IMR-90 (cell line): ENCODE data around the gene PMIS2. TPM values are rescaled to one million over a fixed set of nuclear protein-coding genes. Genes with fewer than 3 reads are reported as not detected.

Source experiments
- ATAC-seq: fragments of 200-7000 bp; cut with Tn5 transposase; 2 replicates; pipeline ENCODE4 v1.9.1; 2020; ENCODE audit warnings: low read depth, mild to moderate bottlenecking, moderate library complexity
- BruUV-seq: library from RNA; stranded (reverse); fragments of 400-500 nt; replicated peaks from 2 replicates; lab custom pipeline; 2021; lab: Mats Ljungman, UMichigan
- CTCF ChIA-PET: fragments of 300-600 bp; formaldehyde crosslinking; extraction: SDS; loops from one replicate; lab custom pipeline; 2021; ENCODE audit warnings: antibody characterized with exemption; lab: Yijun Ruan, JAX
- POLR2A ChIA-PET: fragments of 300-600 bp; sonication (Branson Sonifier 250); formaldehyde crosslinking; loops from one replicate; lab custom pipeline; 2022; ENCODE audit warnings: antibody characterized with exemption; ENCODE audit not compliant: unreplicated experiment; lab: Charles Lee
- DNase-seq: peaks from one replicate; pipeline ENCODE4 v3.0.0; 2013
- H2AFZ ChIP-seq: replicated peaks from 2 replicates; pipeline ENCODE3; 2013; ENCODE audit warnings: low read length, mild to moderate bottlenecking; ENCODE audit not compliant: poor library complexity
- H2AK5ac ChIP-seq: 2 replicates; pipeline ENCODE4 v1.6.1; 2013; ENCODE audit warnings: low read depth, low read length, inconsistent platforms
- H2AK9ac ChIP-seq: replicated peaks from 2 replicates; pipeline ENCODE3; 2013; ENCODE audit warnings: mild to moderate bottlenecking, low read depth, low read length, moderate library complexity; ENCODE audit not compliant: poor library complexity
- H2BK120ac ChIP-seq: 2 replicates; pipeline ENCODE4 v1.6.1; 2013; ENCODE audit warnings: low read depth, low read length, inconsistent platforms
- H2BK15ac ChIP-seq: 3 replicates; pipeline ENCODE4 v1.6.1; 2013; ENCODE audit warnings: low read depth, low read length, inconsistent platforms
- H2BK20ac ChIP-seq: 2 replicates; pipeline ENCODE4 v1.6.1; 2013; ENCODE audit warnings: low read depth, mild to moderate bottlenecking, inconsistent platforms, low read length, moderate library complexity
- H2BK5ac ChIP-seq: 2 replicates; pipeline ENCODE4 v1.6.1; 2013; ENCODE audit warnings: mild to moderate bottlenecking, low read depth, low read length, inconsistent platforms; ENCODE audit not compliant: poor library complexity, severe bottlenecking
- H3K14ac ChIP-seq: replicated peaks from 2 replicates; pipeline ENCODE4 v1.6.1; 2013; ENCODE audit warnings: low read depth, low read length, inconsistent platforms
- H3K18ac ChIP-seq: 2 replicates; pipeline ENCODE4 v1.6.1; 2013; ENCODE audit warnings: low read depth, low read length, control low read depth
- H3K23ac ChIP-seq: 2 replicates; pipeline ENCODE4 v1.6.1; 2013; ENCODE audit warnings: low read depth, low read length, inconsistent platforms
- H3K27ac ChIP-seq: 2 replicates; pipeline ENCODE4 v1.5.1; 2013; ENCODE audit warnings: mild to moderate bottlenecking, control low read depth, low read length; ENCODE audit not compliant: insufficient read depth
- H3K27me3 ChIP-seq: 2 replicates; pipeline ENCODE4 v1.6.1; 2013; ENCODE audit warnings: low read length; ENCODE audit not compliant: control insufficient read depth, insufficient read depth
- H3K36me3 ChIP-seq: 2 replicates; pipeline ENCODE4 v1.6.1; 2013; ENCODE audit warnings: low read length, mixed read lengths; ENCODE audit not compliant: control insufficient read depth, insufficient read depth
- H3K4ac ChIP-seq: 2 replicates; pipeline ENCODE4 v1.6.1; 2013; ENCODE audit warnings: low read depth, low read length, inconsistent platforms
- H3K4me1 ChIP-seq: 2 replicates; pipeline ENCODE4 v1.6.1; 2013; ENCODE audit warnings: low read length, mixed read lengths; ENCODE audit not compliant: control insufficient read depth, insufficient read depth
- H3K4me2 ChIP-seq: 2 replicates; pipeline ENCODE4 v1.6.1; 2013; ENCODE audit warnings: low read depth, mild to moderate bottlenecking, control low read depth, low read length, moderate library complexity
- H3K4me3 ChIP-seq: 2 replicates; pipeline ENCODE4 v1.5.1; 2013; ENCODE audit warnings: low read depth, mild to moderate bottlenecking, control low read depth, low read length, moderate library complexity; ENCODE audit not compliant: insufficient read depth
- H3K56ac ChIP-seq: 2 replicates; pipeline ENCODE4 v1.6.1; 2013; ENCODE audit warnings: low read length, inconsistent platforms; ENCODE audit not compliant: insufficient read depth; ENCODE audit errors: extremely low read depth
- H3K79me1 ChIP-seq, 2 experiments: 2 replicates each; pipeline ENCODE4 v1.6.1; 2013; ENCODE audit warnings: low read length in 2 of 2, inconsistent platforms in 1 of 2, low read depth in 1 of 2
- H3K9ac ChIP-seq: 2 replicates; pipeline ENCODE4 v1.6.1; 2013; ENCODE audit warnings: low read depth, low read length, control low read depth
- H3K9me1 ChIP-seq: 2 replicates; pipeline ENCODE4 v1.6.1; 2013; ENCODE audit warnings: low read length, inconsistent platforms; ENCODE audit not compliant: insufficient read depth
- H3K9me3 ChIP-seq: 2 replicates; pipeline ENCODE4 v1.6.1; 2013; ENCODE audit warnings: low read length; ENCODE audit not compliant: control insufficient read depth, insufficient read depth
- H4K20me1 ChIP-seq: 2 replicates; pipeline ENCODE4 v1.6.1; 2013; ENCODE audit warnings: low read length, inconsistent platforms; ENCODE audit not compliant: insufficient read depth
- H4K5ac ChIP-seq: 2 replicates; pipeline ENCODE4 v1.6.1; 2013; ENCODE audit warnings: mild to moderate bottlenecking, low read depth, low read length, control low read depth
- H4K8ac ChIP-seq, 2 experiments: 2 replicates each; pipeline ENCODE4 v1.6.1; 2013; ENCODE audit warnings: low read depth in 2 of 2, low read length in 2 of 2, control low read depth in 1 of 2, inconsistent platforms in 1 of 2
- H4K91ac ChIP-seq: 2 replicates; pipeline ENCODE4 v1.6.1; 2013; ENCODE audit warnings: low read depth, low read length, inconsistent platforms; ENCODE audit not compliant: insufficient read depth
- BHLHE40 ChIP-seq: fragments of 150-350 bp; IDR thresholded peaks from 2 replicates; pipeline ENCODE4 v1.6.1; 2016; ENCODE audit warnings: mild to moderate bottlenecking, low read depth, low read length
- CEBPB ChIP-seq: IDR thresholded peaks from 2 replicates; pipeline ENCODE4 v1.6.1; 2012; ENCODE audit warnings: low read depth, low read length, improper control_type of control experiment
- CHD1 ChIP-seq: IDR thresholded peaks from 2 replicates; pipeline ENCODE4 v1.6.1; 2012; ENCODE audit warnings: low read depth, low read length, improper control_type of control experiment
- CTCF ChIP-seq: conservative IDR thresholded peaks from 2 replicates; pipeline ENCODE4 v1.5.1; 2012; ENCODE audit warnings: mild to moderate bottlenecking, low read depth, low read length, improper control_type of control experiment
- MAFK ChIP-seq: IDR thresholded peaks from 2 replicates; pipeline ENCODE4 v1.6.1; 2012; ENCODE audit warnings: low read depth, low read length, improper control_type of control experiment
- MXI1 ChIP-seq: IDR thresholded peaks from 2 replicates; pipeline ENCODE4 v1.6.1; 2012; ENCODE audit warnings: low read depth, mild to moderate bottlenecking, low read length, moderate library complexity, borderline replicate concordance
- NFE2L2 ChIP-seq: fragments of 150-350 bp; IDR thresholded peaks from 2 replicates; pipeline ENCODE4 v1.6.1; 2016; ENCODE audit warnings: low read depth, mild to moderate bottlenecking, low read length
- RFX5 ChIP-seq: IDR thresholded peaks from 2 replicates; pipeline ENCODE4 v1.8.0; 2012; ENCODE audit warnings: low read depth, mild to moderate bottlenecking, low read length, moderate library complexity
- SMC3 ChIP-seq: fragments of 150-350 bp; IDR thresholded peaks from 2 replicates; pipeline ENCODE4 v1.6.1; 2016; ENCODE audit warnings: low read depth, mild to moderate bottlenecking, antibody characterized with exemption, low read length, moderate library complexity
- WGBS, 2 experiments: methylation state at CpG; one replicate each; pipeline versions ENCODE4 v1.1.5 to v1.1.7; 2013; ENCODE audit warnings: missing lambda C conversion rate in 2 of 2; ENCODE audit not compliant: insufficient read length in 1 of 2; ENCODE audit errors: extremely low coverage in 2 of 2; 5-methylcytosine and 5-hydroxymethylcytosine counted together
- dilution Hi-C: fragments of 300-500 bp; cut with HindIII; formaldehyde crosslinking; loops from one replicate; pipeline ENCODE4 v1.14.3; 2018; ENCODE audit warnings: low sequenced_read_pairs; ENCODE audit not compliant: unreplicated experiment
- in situ Hi-C: fragments of 300-500 bp; cut with MboI; formaldehyde crosslinking; loops from 3 replicates; pipeline ENCODE4 v1.14.3; 2019; ENCODE audit warnings: low sequenced_read_pairs, inconsistent platforms, mixed read lengths
- intact Hi-C: fragments of 100-400 bp; cut with micrococcal nuclease; formaldehyde crosslinking; loops from 2 replicates; pipeline ENCODE4 v1.10.0; 2022
- polyA plus RNA-seq, 3 experiments: library from polyadenylated mRNA; depleted of rRNA; stranded (reverse); fragments of >200 nt; gene quantifications; 2 replicates each; pipeline ENCODE4 v1.2.3, GENCODE V29; 2012; ENCODE audit warnings: low replicate concordance in 1 of 3
- total RNA-seq: library from RNA; depleted of rRNA; stranded (reverse); fragments of >200 nt; gene quantifications from 2 replicates; pipeline ENCODE4 v1.2.3, GENCODE V29; 2012
- TF ChIP-seq, protein P1 (sequence below): fragments of 150-350 bp; IDR thresholded peaks from 2 replicates; pipeline ENCODE4 v1.6.1; 2017; ENCODE audit warnings: mild to moderate bottlenecking, antibody characterized with exemption, low read length, low read depth

Gene PMIS2
- total and polyA plus RNA-seq, 2 of the 4 experiments (the other 2 are of a cell fraction) = not detected

DNA sequence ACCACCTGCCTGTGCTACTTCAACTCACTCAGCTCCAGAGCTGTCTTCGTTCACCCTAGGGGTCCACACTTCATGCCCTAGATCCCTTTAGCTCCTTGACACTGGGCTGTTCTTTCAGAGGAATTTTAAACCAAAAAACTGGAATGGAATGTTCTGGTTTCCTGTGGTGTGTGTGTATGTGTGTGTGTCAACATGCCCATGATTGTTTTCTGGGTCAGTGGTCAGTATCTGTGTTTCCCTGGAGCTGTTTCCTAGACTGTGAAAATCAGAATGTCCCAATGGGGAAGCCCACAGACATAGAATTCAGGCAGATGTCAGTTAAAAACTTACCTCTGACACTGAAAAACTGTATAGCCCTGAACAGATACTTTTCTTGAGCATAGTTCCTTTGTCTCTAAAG lies 1.3 kb downstream of the PMIS2 start:
- no CpG with 5 or more reads among the region's 1 CpG for WGBS, 2 experiments
- Histone ChIP-seq H3K14ac (no peak overlapping the region), H2AK9ac (no peak overlapping the region), H2BK5ac (no peak overlapping the region), H3K27ac (no peak overlapping the region), H4K91ac (no peak overlapping the region), H3K9me1 (no peaks in the 10 kb centered on the region), H2BK120ac (no peak overlapping the region), H2BK15ac (no peak overlapping the region), H3K56ac (no peak overlapping the region), H3K9ac (no peak overlapping the region), H3K4me3 (no peak overlapping the region), H4K5ac (no peak overlapping the region), H2BK20ac (no peak overlapping the region), H3K9me3 (no peaks in the 10 kb centered on the region; the same call in 1 of the 2 replicates), H2AFZ (no peak overlapping the region), H3K4me1 (no peaks in the 10 kb centered on the region), H3K23ac (no peak overlapping the region), H3K79me1 (no peaks in the 10 kb centered on the region), H4K8ac (no peak overlapping the region), H3K18ac (no peak overlapping the region), H4K20me1 (no peaks in the 10 kb centered on the region), H3K4ac (no peak overlapping the region), H3K4me2 (no peak overlapping the region), H3K36me3 (no peaks in the 10 kb centered on the region), H2AK5ac (no peak overlapping the region), H3K27me3 (peaks cover 4% of the 10 kb centered on the region)
- BruUV-seq = no TSS peak
- ATAC-seq (no peak), DNase-seq (no peak)
- in situ Hi-C loops (loop anchor here (25.0 kb wide), 1 partner anchor 250 kb away; the partner anchor contains the start of genes CD22 and FFAR1), intact Hi-C loops (no loop called here), dilution Hi-C loops (no loop called here)
- TF ChIP-seq NFE2L2 = no peak
- TF ChIP-seq CTCF = no peak
- TF ChIP-seq SMC3 = no peak
- no peak for TF ChIP-seq RFX5
- TF ChIP-seq, protein P1, sequence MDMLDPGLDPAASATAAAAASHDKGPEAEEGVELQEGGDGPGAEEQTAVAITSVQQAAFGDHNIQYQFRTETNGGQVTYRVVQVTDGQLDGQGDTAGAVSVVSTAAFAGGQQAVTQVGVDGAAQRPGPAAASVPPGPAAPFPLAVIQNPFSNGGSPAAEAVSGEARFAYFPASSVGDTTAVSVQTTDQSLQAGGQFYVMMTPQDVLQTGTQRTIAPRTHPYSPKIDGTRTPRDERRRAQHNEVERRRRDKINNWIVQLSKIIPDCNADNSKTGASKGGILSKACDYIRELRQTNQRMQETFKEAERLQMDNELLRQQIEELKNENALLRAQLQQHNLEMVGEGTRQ = no peak
- no peak for TF ChIP-seq MXI1
- TF ChIP-seq MAFK = no peak
- no peak for TF ChIP-seq CEBPB
- TF ChIP-seq CHD1 = no peak
- TF ChIP-seq BHLHE40 = no peak
- CTCF ChIA-PET = no interaction called here
- POLR2A ChIA-PET = no interaction called here
